B cell (primary cell): ENCODE results near the gene TSPO2. TPM values are rescaled to one million over a fixed set of nuclear protein-coding genes. Genes with fewer than 3 reads are reported as not detected.

Experiments used
- ATAC-seq: fragments of 200-7000 bp; cut with Tn5 transposase; one replicate; pipeline ENCODE4 v1.10.0; 2021; ENCODE audit warnings: low read depth, mild to moderate bottlenecking, moderate number of reproducible peaks, moderate library complexity
- CTCF ChIA-PET: fragments of 350-600 bp; sonication (Branson Sonifier 250); formaldehyde crosslinking; loops from one replicate; lab custom pipeline; 2021; ENCODE audit warnings: antibody characterized with exemption, inconsistent platforms; lab: Charles Lee
- POLR2A ChIA-PET: fragments of 350-600 bp; sonication (Branson Sonifier 250); formaldehyde crosslinking; loops from one replicate; lab custom pipeline; 2021; ENCODE audit warnings: antibody characterized with exemption; lab: Charles Lee
- DNase-seq: peaks from one replicate; pipeline ENCODE4 v3.0.0; 2013
- H2AFZ ChIP-seq: 2 replicates; pipeline ENCODE4 v1.6.1; 2012; ENCODE audit warnings: mild to moderate bottlenecking, low read depth, low read length; ENCODE audit not compliant: insufficient read depth, poor library complexity, severe bottlenecking
- H3K27ac ChIP-seq, 2 donors: 1 replicate in 1 of 2; 2 replicates in 1 of 2; pipeline ENCODE4 v1.5.1; 2012 to 2013; ENCODE audit warnings: low read length in 2 of 2, mild to moderate bottlenecking in 2 of 2, moderate library complexity in 1 of 2
- H3K27me3 ChIP-seq, 4 experiments: fragments of 200-600 bp in 1 of 4; sonication (generic) in 1 of 4; replicated peaks in 1 of 4; 1 replicate in 2 of 4; 2 replicates in 2 of 4; pipeline versions ENCODE4 v1.6.1 to v1.7.0; 2013 to 2016; ENCODE audit warnings: low read length in 3 of 4, mild to moderate bottlenecking in 2 of 4, mixed read lengths in 1 of 4, moderate library complexity in 1 of 4; ENCODE audit not compliant: insufficient read depth in 4 of 4, control insufficient read depth in 3 of 4; ENCODE audit errors: control extremely low read depth in 1 of 4
- H3K36me3 ChIP-seq, 2 experiments: replicated peaks in 1 of 2; 1 replicate in 1 of 2; 2 replicates in 1 of 2; pipeline versions ENCODE4 v1.6.1 to v1.7.1; 2013; ENCODE audit warnings: low read length in 1 of 2; ENCODE audit not compliant: insufficient read depth in 2 of 2, control insufficient read depth in 1 of 2; ENCODE audit errors: control extremely low read depth in 1 of 2, extremely low read depth in 1 of 2
- H3K4me1 ChIP-seq, 2 donors: fragments of 200-600 bp in 1 of 2; sonication (generic) in 1 of 2; 1 replicate in 1 of 2; 2 replicates in 1 of 2; pipeline versions ENCODE4 v1.5.1 to v1.6.1; 2013 to 2017; ENCODE audit warnings: low read length in 2 of 2; ENCODE audit not compliant: control insufficient read depth in 2 of 2, insufficient read depth in 2 of 2
- H3K4me2 ChIP-seq: replicated peaks from 2 replicates; pipeline ENCODE3; 2012; ENCODE audit warnings: mild to moderate bottlenecking, low read depth, low read length; ENCODE audit not compliant: poor library complexity, severe bottlenecking
- H3K4me3 ChIP-seq, 5 experiments: fragments of 200-600 bp in 1 of 5; sonication (generic) in 1 of 5; 1 replicate in 3 of 5; 2 replicates in 2 of 5; pipeline versions ENCODE4 v1.5.1 to v1.7.0; 2011 to 2016; ENCODE audit warnings: low read length in 4 of 5, mild to moderate bottlenecking in 4 of 5, low read depth in 2 of 5, control low read depth in 1 of 5, moderate library complexity in 1 of 5; ENCODE audit not compliant: insufficient read depth in 1 of 5; ENCODE audit errors: control extremely low read depth in 1 of 5, extremely low read depth in 1 of 5
- H3K79me2 ChIP-seq: fragments of 200-600 bp; sonication (generic); one replicate; pipeline ENCODE4 v1.6.0; 2016; ENCODE audit warnings: low read length; ENCODE audit not compliant: control insufficient read depth, insufficient read depth
- H3K9ac ChIP-seq: fragments of 200-600 bp; sonication (generic); 2 replicates; pipeline ENCODE4 v1.6.1; 2017; ENCODE audit warnings: mild to moderate bottlenecking, low read length, moderate library complexity
- H3K9me3 ChIP-seq, 3 donors: one replicate each; pipeline versions ENCODE4 v1.6.1 to v1.7.1; 2013; ENCODE audit warnings: low read length in 2 of 3; ENCODE audit not compliant: control insufficient read depth in 2 of 3, insufficient read depth in 1 of 3; ENCODE audit errors: control extremely low read depth in 1 of 3
- H4K20me1 ChIP-seq: 2 replicates; pipeline ENCODE4 v1.6.0; 2012; ENCODE audit warnings: mild to moderate bottlenecking, low read length; ENCODE audit not compliant: insufficient read depth, control insufficient read depth, poor library complexity, severe bottlenecking
- H3K27ac Mint-ChIP-seq: one replicate; pipeline ENCODE4 v1.8.0; 2021; ENCODE audit warnings: mixed read lengths
- H3K27me3 Mint-ChIP-seq: one replicate; pipeline ENCODE4 v1.8.0; 2021; ENCODE audit warnings: mixed read lengths
- H3K4me1 Mint-ChIP-seq: one replicate; pipeline ENCODE4 v1.8.0; 2021; ENCODE audit warnings: mixed read lengths
- H3K4me3 Mint-ChIP-seq: one replicate; pipeline ENCODE4 v1.8.0; 2021; ENCODE audit warnings: mixed read lengths
- H3K9me3 Mint-ChIP-seq: one replicate; pipeline ENCODE4 v1.8.0; 2022; ENCODE audit warnings: mixed read lengths; ENCODE audit not compliant: insufficient read depth
- EZH2 ChIP-seq: IDR thresholded peaks from 2 replicates; pipeline ENCODE4 v1.6.1; 2012; ENCODE audit warnings: borderline replicate concordance, low read depth, mild to moderate bottlenecking, moderate library complexity, low read length; ENCODE audit not compliant: insufficient read depth, poor library complexity, severe bottlenecking
- WGBS: methylation state at CpG from one replicate; pipeline ENCODE4 v1.1.5; 2013; ENCODE audit warnings: missing lambda C conversion rate; ENCODE audit not compliant: insufficient coverage; 5-methylcytosine and 5-hydroxymethylcytosine counted together
- intact Hi-C: fragments of 100-400 bp; cut with micrococcal nuclease; formaldehyde crosslinking; loops from one replicate; pipeline ENCODE4 v1.10.0; 2022
- polyA plus RNA-seq: library from polyadenylated mRNA; depleted of rRNA; stranded (reverse); fragments of >200 nt; gene quantifications from 2 replicates; pipeline ENCODE4 v1.2.3, GENCODE V29; 2012
- total RNA-seq, 2 donors: library from RNA; stranded (reverse); fragments of 120-200 nt in 1 of 2; gene quantifications; 1 replicate in 1 of 2; 2 replicates in 1 of 2; pipeline versions ENCODE4 v1.2.3 to v1.2.4, GENCODE V29; 2013 to 2022
- TF ChIP-seq, protein P1 (sequence below): fragments of 200-600 bp; IDR thresholded peaks from one replicate; pipeline ENCODE4 v1.8.0; 2022; ENCODE audit warnings: antibody characterized with exemption, mild to moderate bottlenecking

Gene TSPO2
- total and polyA plus RNA-seq, 2 donors (not counting 1 experiment from before 2014, with no cell fraction given), result not detected

DNA sequence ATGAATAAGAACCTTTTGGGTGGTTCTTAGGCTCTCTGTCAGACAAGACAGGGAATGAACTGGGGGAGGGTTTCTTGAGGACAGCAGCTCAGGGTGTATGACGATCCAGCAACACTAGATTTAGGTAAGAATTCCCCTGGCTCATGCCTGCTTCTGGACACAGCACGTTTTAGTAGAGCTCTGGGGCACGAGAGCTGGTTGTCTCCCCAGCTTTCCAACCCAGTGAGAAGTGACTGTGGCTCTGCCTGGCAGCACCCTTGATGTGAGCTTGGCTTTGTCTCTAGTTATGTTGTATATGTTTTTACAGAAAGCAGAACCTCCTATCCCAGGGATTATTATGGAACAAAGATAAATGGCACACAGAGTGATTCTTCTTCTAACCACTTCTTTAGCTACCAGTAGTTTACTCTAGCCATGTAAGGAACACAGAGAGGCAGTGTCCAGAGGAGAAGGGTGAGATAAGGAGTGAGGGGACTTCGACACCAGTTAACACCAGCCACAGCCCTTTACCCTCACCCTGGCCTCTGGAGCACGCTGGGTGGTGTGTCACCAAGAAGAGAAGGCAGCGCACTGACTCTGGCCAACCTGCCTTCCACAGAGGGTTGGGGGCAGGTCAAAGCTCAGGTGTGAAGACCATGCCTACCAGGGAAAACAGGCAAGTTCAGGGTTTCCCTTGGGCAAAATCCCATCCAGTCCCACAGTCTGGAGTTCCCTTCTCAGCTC is 14.7 kb downstream of the TSPO2 start:
- no peaks in the 10 kb centered on the region for H3K9me3 ChIP-seq
- POLR2A ChIA-PET, result interaction anchor here (0.6 kb wide), 1 partner anchor 66 kb away, joined by 3 read pairs; no protein-coding TSS in a partner anchor
- no peak overlapping the region for H3K4me3 ChIP-seq
- peaks cover 8 to 13% of the 10 kb centered on the region in 2 donors for H3K4me1 ChIP-seq
- DNase-seq (no peak), ATAC-seq (no peak)
- CTCF ChIA-PET, result interaction anchor here (1.3 to 5.2 kb wide), 5 partner anchors 9 to 28 kb away, joined by 4 to 25 read pairs (median 9); partner anchors contain the start of gene UNC5CL
- TF ChIP-seq, protein P1, sequence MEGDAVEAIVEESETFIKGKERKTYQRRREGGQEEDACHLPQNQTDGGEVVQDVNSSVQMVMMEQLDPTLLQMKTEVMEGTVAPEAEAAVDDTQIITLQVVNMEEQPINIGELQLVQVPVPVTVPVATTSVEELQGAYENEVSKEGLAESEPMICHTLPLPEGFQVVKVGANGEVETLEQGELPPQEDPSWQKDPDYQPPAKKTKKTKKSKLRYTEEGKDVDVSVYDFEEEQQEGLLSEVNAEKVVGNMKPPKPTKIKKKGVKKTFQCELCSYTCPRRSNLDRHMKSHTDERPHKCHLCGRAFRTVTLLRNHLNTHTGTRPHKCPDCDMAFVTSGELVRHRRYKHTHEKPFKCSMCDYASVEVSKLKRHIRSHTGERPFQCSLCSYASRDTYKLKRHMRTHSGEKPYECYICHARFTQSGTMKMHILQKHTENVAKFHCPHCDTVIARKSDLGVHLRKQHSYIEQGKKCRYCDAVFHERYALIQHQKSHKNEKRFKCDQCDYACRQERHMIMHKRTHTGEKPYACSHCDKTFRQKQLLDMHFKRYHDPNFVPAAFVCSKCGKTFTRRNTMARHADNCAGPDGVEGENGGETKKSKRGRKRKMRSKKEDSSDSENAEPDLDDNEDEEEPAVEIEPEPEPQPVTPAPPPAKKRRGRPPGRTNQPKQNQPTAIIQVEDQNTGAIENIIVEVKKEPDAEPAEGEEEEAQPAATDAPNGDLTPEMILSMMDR, result no peak
- TF ChIP-seq EZH2, result no peak
- H3K4me1 Mint-ChIP-seq, result peaks cover 11% of the 10 kb centered on the region
- no peak overlapping the region for H3K4me2 ChIP-seq
- peaks cover 0 to 19% of the 10 kb centered on the region in 2 experiments for H3K36me3 ChIP-seq
- H3K9me3 Mint-ChIP-seq, result no peaks in the 10 kb centered on the region
- no peaks in the 10 kb centered on the region for H3K79me2 ChIP-seq
- H3K4me3 Mint-ChIP-seq, result no peak overlapping the region
- no peak overlapping the region for H3K27ac ChIP-seq
- H2AFZ ChIP-seq, result no peak overlapping the region
- 97% methylated on average over 5 of the region's 6 CpGs for WGBS
- H3K27ac Mint-ChIP-seq, result no peak overlapping the region
- no peaks in the 10 kb centered on the region for H4K20me1 ChIP-seq
- no peaks in the 10 kb centered on the region for H3K27me3 Mint-ChIP-seq
- intact Hi-C loops, result no loop called here
- no peak overlapping the region for H3K9ac ChIP-seq
- H3K27me3 ChIP-seq, result no peaks in the 10 kb centered on the region

DNA sequence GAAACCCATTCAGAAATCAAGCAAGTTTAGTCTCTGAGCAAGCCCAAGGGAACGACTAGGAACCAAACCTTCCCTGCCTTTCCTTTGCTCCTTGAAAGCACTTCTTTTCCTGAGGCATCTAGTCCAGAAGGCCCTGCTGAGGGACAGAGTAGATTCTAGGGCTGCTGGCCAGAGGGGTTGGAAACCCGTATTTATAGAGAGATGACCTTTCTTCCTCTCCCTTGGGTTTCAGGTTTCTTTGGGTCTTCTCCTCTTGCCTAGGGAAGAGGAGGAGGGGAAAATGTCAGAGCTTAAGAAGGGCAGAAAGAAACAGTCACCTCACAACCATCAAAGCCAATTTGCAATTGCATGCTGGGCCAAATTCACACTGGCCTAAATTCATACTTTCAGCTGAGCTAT is 16.5 kb downstream of the TSPO2 start:
- no peaks in the 10 kb centered on the region for H3K9me3 ChIP-seq
- H2AFZ ChIP-seq, result no peak overlapping the region
- WGBS, result no CpG with 5 or more reads among the region's 2 CpGs
- H3K4me2 ChIP-seq, result no peak overlapping the region
- H3K9me3 Mint-ChIP-seq, result no peaks in the 10 kb centered on the region
- H3K27ac ChIP-seq, result no peak overlapping the region
- TF ChIP-seq, protein P1, result no peak
- TF ChIP-seq EZH2, result no peak
- H4K20me1 ChIP-seq, result no peaks in the 10 kb centered on the region
- H3K9ac ChIP-seq, result no peak overlapping the region
- CTCF ChIA-PET, result interaction anchor here (0.6 to 0.7 kb wide), 2 partner anchors 18 to 245 kb away, joined by 3 read pairs; no protein-coding TSS in a partner anchor
- H3K4me3 ChIP-seq, result no peak overlapping the region
- H3K27me3 ChIP-seq, result no peaks in the 10 kb centered on the region
- H3K4me1 ChIP-seq, result no peaks in the 10 kb centered on the region
- H3K27me3 Mint-ChIP-seq, result no peaks in the 10 kb centered on the region
- H3K79me2 ChIP-seq, result no peaks in the 10 kb centered on the region
- H3K27ac Mint-ChIP-seq, result no peak overlapping the region
- H3K36me3 ChIP-seq, result peaks cover 6 to 30% of the 10 kb centered on the region in 2 experiments
- POLR2A ChIA-PET, result no interaction called here
- ATAC-seq, result no peak
- DNase-seq, result no peak
- H3K4me1 Mint-ChIP-seq, result peaks cover 2% of the 10 kb centered on the region
- intact Hi-C loops, result no loop called here
- no peak overlapping the region for H3K4me3 Mint-ChIP-seq
